ENCODE measurements around the gene PNRC2. TPM values are rescaled to one million over a fixed set of nuclear protein-coding genes. Genes with fewer than 3 reads are reported as not detected.
"Not testable (repeated sequence)": the region's sequence is repeated elsewhere in the genome, so short reads cannot be mapped to it uniquely, and the experiment has no call there.

The PNRC2 gene
- total RNA-seq, 3 donors from 2014 or later (not counting 1 experiment from before 2014, with no cell fraction given), result 124 to 205 (median 180) TPM

GRCh38 chr1:24003331-24003972 lies 43.8 kb downstream of the PNRC2 start:
- Histone ChIP-seq H3K27me3 (ENCODE audit: control insufficient read depth, insufficient read depth, low read length) (peaks cover 2% of the 10 kb centered on the region), H3K27ac (ENCODE audit: low read length) (no peak overlapping the region), H3K36me3 (ENCODE audit: control insufficient read depth, insufficient read depth, low read length) (no peaks in the 10 kb centered on the region), H3K4me1 (ENCODE audit: control insufficient read depth, insufficient read depth, low read length) (no peaks in the 10 kb centered on the region), H3K4me3 (ENCODE audit: low read length) (no peak overlapping the region), H3K9me3 (ENCODE audit: control insufficient read depth, insufficient read depth, low read length) (no peaks in the 10 kb centered on the region)
- ATAC-seq (no peak), DNase-seq (no peak)
- TF ChIP-seq CTCF (IDR thresholded peaks at IDR 0.05), result no peak
- intact Hi-C loops (cut with micrococcal nuclease), result no loop called here
- H3K27ac Mint-ChIP-seq, result no peak overlapping the region
- peaks cover 13 to 28% of the 10 kb centered on the region in 2 donors for H3K27me3 Mint-ChIP-seq (ENCODE audit: low read depth in 2 of 2)
- WGBS (ENCODE audit: insufficient coverage), result 29% methylated on average over 4 of the region's 4 CpGs
- H3K4me1 Mint-ChIP-seq, result no peaks in the 10 kb centered on the region
- H3K4me3 Mint-ChIP-seq, result no peak overlapping the region
- no peaks in the 10 kb centered on the region for H3K36me3 Mint-ChIP-seq
- H3K9me3 Mint-ChIP-seq, result no peaks in the 10 kb centered on the region

- Mint-ChIP-seq H3K27me3 (ENCODE audit: low read depth in 2 of 2) (peaks cover 10 to 28% of the 10 kb centered on the region in 2 donors), H3K4me1 (no peaks in the 10 kb centered on the region), H3K4me3 (no peak overlapping the region), H3K27ac (no peak overlapping the region), H3K9me3 (no peaks in the 10 kb centered on the region), H3K36me3 (no peaks in the 10 kb centered on the region)
- Histone ChIP-seq H3K9me3 (ENCODE audit: control insufficient read depth, insufficient read depth, low read length) (no peaks in the 10 kb centered on the region), H3K36me3 (ENCODE audit: control insufficient read depth, insufficient read depth, low read length) (no peaks in the 10 kb centered on the region), H3K4me1 (ENCODE audit: control insufficient read depth, insufficient read depth, low read length) (no peaks in the 10 kb centered on the region), H3K4me3 (ENCODE audit: low read length) (no peak overlapping the region), H3K27ac (ENCODE audit: low read length) (no peak overlapping the region), H3K27me3 (ENCODE audit: control insufficient read depth, insufficient read depth, low read length) (peaks cover 2% of the 10 kb centered on the region)
- intact Hi-C loops (cut with micrococcal nuclease), result no loop called here
- no peak for DNase-seq
- TF ChIP-seq CTCF (IDR thresholded peaks at IDR 0.05), result no peak
- ATAC-seq, result no peak
- 92% methylated on average over 5 of the region's 5 CpGs for WGBS (ENCODE audit: insufficient coverage)
Observed at GRCh38 chr1:24004132-24004531, 44.5 kb downstream of the PNRC2 start.

GRCh38 chr1:24005163-24005562 lies 45.5 kb downstream of the PNRC2 start:
- intact Hi-C loops (cut with micrococcal nuclease), result no loop called here
- no peak overlapping the region for H3K4me3 ChIP-seq (ENCODE audit: low read length)
- Mint-ChIP-seq H3K36me3 (no peaks in the 10 kb centered on the region), H3K4me1 (no peaks in the 10 kb centered on the region), H3K27ac (no peak overlapping the region), H3K4me3 (no peak overlapping the region), H3K9me3 (no peaks in the 10 kb centered on the region), H3K27me3 (ENCODE audit: low read depth in 2 of 2) (peaks cover 13 to 36% of the 10 kb centered on the region in 2 donors)
- no peak overlapping the region for H3K27ac ChIP-seq (ENCODE audit: low read length)
- peaks cover 2% of the 10 kb centered on the region for H3K27me3 ChIP-seq (ENCODE audit: control insufficient read depth, insufficient read depth, low read length)
- TF ChIP-seq CTCF (IDR thresholded peaks at IDR 0.05), result no peak
- WGBS (ENCODE audit: insufficient coverage), result 92% methylated on average over 3 of the region's 3 CpGs
- no peaks in the 10 kb centered on the region for H3K36me3 ChIP-seq (ENCODE audit: control insufficient read depth, insufficient read depth, low read length)
- DNase-seq (no peak), ATAC-seq (no peak)
- H3K9me3 ChIP-seq (ENCODE audit: control insufficient read depth, insufficient read depth, low read length), result no peaks in the 10 kb centered on the region
- no peaks in the 10 kb centered on the region for H3K4me1 ChIP-seq (ENCODE audit: control insufficient read depth, insufficient read depth, low read length)

- H3K36me3 ChIP-seq (ENCODE audit: control insufficient read depth, insufficient read depth, low read length), result no peaks in the 10 kb centered on the region
- Mint-ChIP-seq H3K4me1 (peaks cover 0 to 5% of the 10 kb centered on the region in 2 donors), H3K4me3 (no peak overlapping the region), H3K27me3 (ENCODE audit: low read depth in 2 of 2) (peaks cover 15 to 42% of the 10 kb centered on the region in 2 donors), H3K9me3 (no peaks in the 10 kb centered on the region), H3K36me3 (no peaks in the 10 kb centered on the region), H3K27ac (no peak overlapping the region)
- no peak overlapping the region for H3K27ac ChIP-seq (ENCODE audit: low read length)
- H3K4me3 ChIP-seq (ENCODE audit: low read length), result no peak overlapping the region
- peaks cover 2% of the 10 kb centered on the region for H3K27me3 ChIP-seq (ENCODE audit: control insufficient read depth, insufficient read depth, low read length)
- H3K4me1 ChIP-seq (ENCODE audit: control insufficient read depth, insufficient read depth, low read length), result no peaks in the 10 kb centered on the region
- intact Hi-C loops (cut with micrococcal nuclease), result no loop called here
- H3K9me3 ChIP-seq (ENCODE audit: control insufficient read depth, insufficient read depth, low read length), result no peaks in the 10 kb centered on the region
- no peak for TF ChIP-seq CTCF (IDR thresholded peaks at IDR 0.05)
- ATAC-seq (no peak), DNase-seq (no peak)
Observed at GRCh38 chr1:24007079-24007478, 47.5 kb downstream of the PNRC2 start.

- DNase-seq; intact Hi-C loops (cut with micrococcal nuclease); H3K27me3 ChIP-seq (ENCODE audit: control insufficient read depth, insufficient read depth, low read length); H3K9me3 ChIP-seq (ENCODE audit: control insufficient read depth, insufficient read depth, low read length); H3K36me3 Mint-ChIP-seq; H3K4me1 ChIP-seq (ENCODE audit: control insufficient read depth, insufficient read depth, low read length); H3K27ac Mint-ChIP-seq; ATAC-seq; H3K4me3 Mint-ChIP-seq; H3K4me1 Mint-ChIP-seq; H3K36me3 ChIP-seq (ENCODE audit: control insufficient read depth, insufficient read depth, low read length); H3K27ac ChIP-seq (ENCODE audit: low read length); H3K9me3 Mint-ChIP-seq; H3K4me3 ChIP-seq (ENCODE audit: low read length): not testable (repeated sequence)
- peaks cover 12 to 27% of the 10 kb centered on the region in 2 donors for H3K27me3 Mint-ChIP-seq (ENCODE audit: low read depth in 2 of 2)
- WGBS (ENCODE audit: insufficient coverage), result 62% methylated on average over 2 of the region's 3 CpGs
Observed at GRCh38 chr1:24008574-24009184, 49.1 kb downstream of the PNRC2 start.
